OCI-LY7 (cell line): ENCODE results near the gene ANKRD36B. TPM values are rescaled to one million over a fixed set of nuclear protein-coding genes. Genes with fewer than 3 reads are reported as not detected.
"Not testable (repeated sequence)": the region's sequence is repeated elsewhere in the genome, so short reads cannot be mapped to it uniquely, and the experiment has no call there.

Experiments used
- BruUV-seq: library from RNA; stranded (reverse); fragments of 400-500 nt; replicated peaks from 2 replicates; lab custom pipeline; 2021; lab: Mats Ljungman, UMichigan
- CTCF ChIA-PET: fragments of 300-600 bp; sonication (Branson Sonifier 250); formaldehyde crosslinking; loops from one replicate; lab custom pipeline; 2022; ENCODE audit warnings: antibody characterized with exemption; ENCODE audit not compliant: unreplicated experiment; lab: Charles Lee
- POLR2A ChIA-PET: fragments of 300-600 bp; sonication (Branson Sonifier 250); formaldehyde crosslinking; loops from one replicate; lab custom pipeline; 2022; ENCODE audit warnings: antibody characterized with exemption; lab: Charles Lee
- DNase-seq: peaks from one replicate; pipeline ENCODE4 v3.0.0-alpha.2; 2015; ENCODE audit warnings: low spot score
- H2AFZ ChIP-seq: fragments of 200-600 bp; sonication (generic), shearing (Covaris generic); 2 replicates; pipeline ENCODE4 v1.6.1; 2014; ENCODE audit warnings: mild to moderate bottlenecking, antibody characterized with exemption, low read length, moderate library complexity
- H3K27ac ChIP-seq: fragments of 200-600 bp; sonication (generic); 2 replicates; pipeline ENCODE4 v1.5.1; 2014; ENCODE audit warnings: mixed run types, low read depth, mild to moderate bottlenecking, moderate library complexity, low read length, inconsistent platforms; ENCODE audit not compliant: poor library complexity, severe bottlenecking
- H3K36me3 ChIP-seq: fragments of 200-600 bp; sonication (generic); 2 replicates; pipeline ENCODE4 v1.6.1; 2014; ENCODE audit warnings: mild to moderate bottlenecking, antibody characterized with exemption, low read length, moderate library complexity, mixed read lengths; ENCODE audit not compliant: insufficient read depth
- H3K4me1 ChIP-seq: fragments of 200-600 bp; sonication (generic); 2 replicates; pipeline ENCODE4 v1.5.1; 2014; ENCODE audit warnings: mild to moderate bottlenecking, low read length; ENCODE audit not compliant: insufficient read depth, poor library complexity, severe bottlenecking
- H3K4me2 ChIP-seq: fragments of 200-600 bp; sonication (generic); 2 replicates; pipeline ENCODE4 v1.6.1; 2014; ENCODE audit warnings: mild to moderate bottlenecking, low read length
- H3K4me3 ChIP-seq: fragments of 200-600 bp; sonication (generic); 2 replicates; pipeline ENCODE4 v1.5.1; 2014; ENCODE audit warnings: mild to moderate bottlenecking, low read depth, low read length; ENCODE audit not compliant: poor library complexity, severe bottlenecking
- H3K79me2 ChIP-seq: fragments of 200-600 bp; sonication (generic); 2 replicates; pipeline ENCODE4 v1.6.1; 2016; ENCODE audit warnings: low read depth, mild to moderate bottlenecking, low read length, moderate library complexity, mixed read lengths; ENCODE audit not compliant: insufficient read depth
- H3K9me2 ChIP-seq: fragments of 200-600 bp; sonication (generic); 2 replicates; pipeline ENCODE4 v1.6.1; 2016; ENCODE audit warnings: mild to moderate bottlenecking, low read length, mixed read lengths; ENCODE audit not compliant: insufficient read depth
- H3K9me3 ChIP-seq: fragments of 200-600 bp; sonication (generic); 2 replicates; pipeline ENCODE4 v1.6.1; 2014; ENCODE audit warnings: mild to moderate bottlenecking, mixed run types, low read length, mixed read lengths
- H4K20me1 ChIP-seq: fragments of 200-600 bp; sonication (generic); 2 replicates; pipeline ENCODE4 v1.6.1; 2014; ENCODE audit warnings: mild to moderate bottlenecking, antibody characterized with exemption, low read length, moderate library complexity, mixed read lengths; ENCODE audit not compliant: insufficient read depth
- intact Hi-C: fragments of 100-400 bp; cut with micrococcal nuclease; formaldehyde crosslinking; loops from one replicate; pipeline ENCODE4 v1.10.0; 2022; ENCODE audit not compliant: unreplicated experiment
- total RNA-seq, 2 experiments: library from RNA; depleted of rRNA in 1 of 2; stranded (reverse); fragments of >200 nt in 1 of 2; shearing (Covaris generic) in 1 of 2; gene quantifications; 2 replicates each; pipeline ENCODE4 v1.2.3, GENCODE V29; 2014 to 2022

Gene ANKRD36B
- total RNA-seq, 2 experiments from 2014 or later = 59.6 to 84.9 TPM

DNA sequence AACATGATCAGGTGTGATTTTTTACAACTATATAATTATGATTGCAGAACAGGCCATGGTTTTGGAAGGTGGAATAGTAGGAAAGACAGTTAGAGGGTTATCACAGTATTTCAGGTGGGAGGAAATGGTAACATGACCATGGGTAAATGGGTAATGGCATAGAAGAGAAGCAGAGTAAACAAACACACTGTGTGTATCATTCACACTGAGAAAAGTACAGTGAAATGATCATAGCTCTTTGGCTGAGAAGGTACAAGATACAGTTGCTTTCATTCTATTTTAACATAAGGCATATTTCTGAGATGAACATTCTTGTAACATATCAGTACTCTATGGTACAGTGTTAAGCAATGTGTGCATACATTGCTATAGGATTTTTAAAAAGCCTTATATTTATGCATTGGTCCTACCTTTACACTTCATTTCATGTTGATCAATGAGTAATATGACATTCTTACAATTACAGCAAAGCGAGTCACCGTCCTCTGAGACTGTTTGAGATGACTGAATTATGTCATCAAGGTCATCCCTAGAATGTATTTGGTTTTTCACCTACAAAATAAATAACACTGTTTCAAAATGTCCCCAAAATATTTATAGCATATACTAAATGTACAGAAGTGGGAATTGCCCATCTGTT, 66.6 kb downstream of the ANKRD36B start:
- H3K27ac ChIP-seq, H3K4me3 ChIP-seq, H2AFZ ChIP-seq, BruUV-seq, POLR2A ChIA-PET, H3K9me3 ChIP-seq, H3K4me2 ChIP-seq, H3K79me2 ChIP-seq, H3K4me1 ChIP-seq, DNase-seq, H3K36me3 ChIP-seq, H4K20me1 ChIP-seq, H3K9me2 ChIP-seq, intact Hi-C loops, CTCF ChIA-PET: not testable (repeated sequence)

DNA sequence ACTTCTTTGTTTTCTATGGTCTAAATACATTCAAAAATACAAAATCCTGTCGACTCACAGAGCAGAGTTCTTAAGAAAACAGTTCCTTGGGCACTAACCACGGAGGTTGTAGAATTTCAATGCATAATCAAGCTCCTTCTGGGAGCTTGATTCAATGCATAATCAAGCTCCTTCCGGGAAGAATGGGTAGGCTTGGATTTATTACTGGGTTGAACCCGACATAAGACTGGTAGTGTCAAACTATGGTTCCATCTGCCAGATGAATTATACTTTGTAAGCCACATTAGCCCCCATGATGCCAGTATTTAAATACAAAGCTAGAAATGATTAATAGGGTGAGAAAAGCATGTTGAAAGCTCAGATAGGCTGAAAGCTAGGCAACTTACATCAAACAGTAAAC, 94.0 kb downstream of the ANKRD36B start:
- DNase-seq, intact Hi-C loops, H3K4me3 ChIP-seq, H3K4me1 ChIP-seq, H3K9me2 ChIP-seq, H4K20me1 ChIP-seq, H3K9me3 ChIP-seq, BruUV-seq, H3K27ac ChIP-seq, H3K79me2 ChIP-seq, POLR2A ChIA-PET, H3K36me3 ChIP-seq, H2AFZ ChIP-seq, CTCF ChIA-PET, H3K4me2 ChIP-seq: not testable (repeated sequence)

DNA sequence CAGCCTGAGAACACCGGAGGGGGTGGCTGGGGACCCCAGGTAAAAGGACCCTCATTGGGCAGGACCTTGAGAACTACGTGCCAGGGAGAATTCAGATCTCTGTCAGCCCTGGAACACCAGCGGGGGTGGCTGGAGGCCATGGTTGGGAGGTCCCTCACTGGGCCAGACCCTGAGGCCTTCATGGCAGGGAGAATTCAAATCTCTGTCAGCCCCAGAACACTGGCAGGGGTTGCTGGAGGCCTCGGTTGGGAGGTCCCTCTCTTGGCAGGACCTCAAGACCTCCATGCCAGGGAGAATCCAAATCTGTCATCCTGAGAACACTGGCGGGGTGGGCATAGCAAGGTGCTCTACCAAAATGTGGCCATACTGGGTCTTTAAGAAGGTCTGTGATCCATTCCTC, 99.5 kb downstream of the ANKRD36B start:
- H3K79me2 ChIP-seq, H3K27ac ChIP-seq, H3K4me1 ChIP-seq, intact Hi-C loops, BruUV-seq, CTCF ChIA-PET, POLR2A ChIA-PET, H3K9me2 ChIP-seq, H3K36me3 ChIP-seq, H3K4me2 ChIP-seq, H3K9me3 ChIP-seq, H3K4me3 ChIP-seq, H4K20me1 ChIP-seq, H2AFZ ChIP-seq: not testable (repeated sequence)
- DNase-seq = peak; percentile 2

Other genes with a start within 250 kb of the ANKRD36B start
- 237 and 276 TPM in 2 replicates for gene COX5B, start 56.2 kb upstream of the ANKRD36B start, total RNA-seq (2014; rRNA removed; shearing (Covaris generic))
- 156 and 171 TPM in 2 replicates for gene COX5B, start 56.2 kb upstream of the ANKRD36B start, total RNA-seq (2022)
- 67.8 and 71.2 TPM in 2 replicates for gene ACTR1B, start 74.2 kb upstream of the ANKRD36B start, total RNA-seq (2014; rRNA removed; shearing (Covaris generic))
- gene ACTR1B, start 74.2 kb upstream of the ANKRD36B start, total RNA-seq (2022) = 68.2 and 69.7 TPM in 2 replicates
- 3.6 and 5.9 TPM in 2 replicates for gene C2orf92, start 79.8 kb upstream of the ANKRD36B start, total RNA-seq (2014; rRNA removed; shearing (Covaris generic))
- gene C2orf92, start 79.8 kb upstream of the ANKRD36B start, total RNA-seq (2022) = 10.3 and 11.2 TPM in 2 replicates
- 56.9 and 57.9 TPM in 2 replicates for gene ZAP70, start 123.7 kb upstream of the ANKRD36B start, total RNA-seq (2014; rRNA removed; shearing (Covaris generic))
- gene ZAP70, start 123.7 kb upstream of the ANKRD36B start, total RNA-seq (2022) = 39.8 and 40.8 TPM in 2 replicates